T-cell (primary cell): ENCODE data around the gene BICC1. TPM values are rescaled to one million over a fixed set of nuclear protein-coding genes. Genes with fewer than 3 reads are reported as not detected.

Experiments
- ATAC-seq, 4 experiments: fragments of 200-7000 bp in 3 of 4; fragments of 150-1000 bp in 1 of 4; cut with Tn5 transposase; replicated peaks in 1 of 4; 1 replicate in 3 of 4; 2 replicates in 1 of 4; pipeline ENCODE4 v1.10.0; 2021; ENCODE audit warnings: moderate library complexity in 3 of 4, mild to moderate bottlenecking in 2 of 4, moderate number of reproducible peaks in 1 of 4
- CTCF ChIA-PET, 2 donors: fragments of 300-600 bp; sonication (Branson Sonifier 250); formaldehyde crosslinking; loops; one replicate each; lab custom pipeline; 2022; ENCODE audit warnings: antibody characterized with exemption in 2 of 2; lab: Charles Lee
- POLR2A ChIA-PET, 2 donors: fragments of 300-600 bp; sonication (Branson Sonifier 250); formaldehyde crosslinking; loops; one replicate each; lab custom pipeline; 2022; ENCODE audit warnings: antibody characterized with exemption in 2 of 2; lab: Charles Lee
- DNase-seq, 35 experiments: peaks; one replicate each; pipeline versions ENCODE4 v3.0.0 to v3.0.0-alpha.2; 2013 to 2023
- H3K27ac ChIP-seq: one replicate; pipeline ENCODE4 v1.5.1; 2013; ENCODE audit warnings: low read length
- H3K27me3 ChIP-seq, 2 experiments: replicated peaks in 1 of 2; 1 replicate in 1 of 2; 2 replicates in 1 of 2; pipeline versions ENCODE4 v1.6.1 to v1.7.0; 2013; ENCODE audit warnings: low read length in 1 of 2, mixed read lengths in 1 of 2; ENCODE audit not compliant: control insufficient read depth in 2 of 2, insufficient read depth in 2 of 2; ENCODE audit errors: extremely low read depth in 1 of 2
- H3K36me3 ChIP-seq, 2 donors: 1 replicate in 1 of 2; 2 replicates in 1 of 2; pipeline versions ENCODE4 v1.6.1 to v1.7.0; 2013; ENCODE audit warnings: low read length in 1 of 2; ENCODE audit not compliant: control insufficient read depth in 2 of 2, insufficient read depth in 1 of 2; ENCODE audit errors: extremely low read depth in 1 of 2
- H3K4me1 ChIP-seq, 2 experiments: 1 replicate in 1 of 2; 2 replicates in 1 of 2; pipeline versions ENCODE4 v1.6.1 to v1.7.0; 2013; ENCODE audit warnings: low read length in 2 of 2, mixed read lengths in 1 of 2; ENCODE audit not compliant: insufficient read depth in 2 of 2, control insufficient read depth in 1 of 2; ENCODE audit errors: extremely low read depth in 1 of 2
- H3K4me3 ChIP-seq, 2 donors: 1 replicate in 1 of 2; 2 replicates in 1 of 2; pipeline versions ENCODE4 v1.5.1 to v1.7.0; 2013; ENCODE audit warnings: mild to moderate bottlenecking in 2 of 2, low read length in 1 of 2, moderate library complexity in 1 of 2; ENCODE audit not compliant: control insufficient read depth in 1 of 2; ENCODE audit errors: extremely low read depth in 1 of 2
- H3K9me3 ChIP-seq: 2 replicates; pipeline ENCODE4 v1.7.0; 2013
- H3K27ac Mint-ChIP-seq, 2 donors: one replicate each; pipeline ENCODE4 v1.8.0; 2020 to 2021; ENCODE audit warnings: mild to moderate bottlenecking in 2 of 2, mixed read lengths in 2 of 2
- H3K27me3 Mint-ChIP-seq, 2 donors: one replicate each; pipeline ENCODE4 v1.8.0; 2021 to 2022; ENCODE audit warnings: mixed read lengths in 2 of 2
- H3K36me3 Mint-ChIP-seq: one replicate; pipeline ENCODE4 v1.8.0; 2021; ENCODE audit warnings: mixed read lengths
- H3K4me1 Mint-ChIP-seq, 3 donors: one replicate each; pipeline ENCODE4 v1.8.0; 2020 to 2022; ENCODE audit warnings: mixed read lengths in 3 of 3, mild to moderate bottlenecking in 1 of 3
- H3K4me3 Mint-ChIP-seq, 3 donors: one replicate each; pipeline ENCODE4 v1.8.0; 2020 to 2022; ENCODE audit warnings: mild to moderate bottlenecking in 3 of 3, mixed read lengths in 3 of 3, moderate library complexity in 3 of 3
- H3K9me3 Mint-ChIP-seq, 3 donors: one replicate each; pipeline ENCODE4 v1.8.0; 2020 to 2022; ENCODE audit warnings: mixed read lengths in 3 of 3
- WGBS: methylation state at CpG from one replicate; pipeline ENCODE4 v1.1.5; 2013; ENCODE audit warnings: missing lambda C conversion rate; ENCODE audit not compliant: insufficient coverage; 5-methylcytosine and 5-hydroxymethylcytosine counted together
- total RNA-seq, 35 experiments: library from RNA in 6 of 35; stranded (reverse) in 6 of 35; fragments of 120-200 nt in 1 of 35; gene quantifications; one replicate each; pipeline versions ENCODE4 v1.2.1 to v1.2.4 and lab custom pipeline; 2013 to 2026

Gene BICC1
- total RNA-seq, 5 donors from 2014 or later (not counting 1 experiment from before 2014, with no cell fraction given), result 0.06 to 0.09 (median 0.07) TPM; not detected in 2

DNA sequence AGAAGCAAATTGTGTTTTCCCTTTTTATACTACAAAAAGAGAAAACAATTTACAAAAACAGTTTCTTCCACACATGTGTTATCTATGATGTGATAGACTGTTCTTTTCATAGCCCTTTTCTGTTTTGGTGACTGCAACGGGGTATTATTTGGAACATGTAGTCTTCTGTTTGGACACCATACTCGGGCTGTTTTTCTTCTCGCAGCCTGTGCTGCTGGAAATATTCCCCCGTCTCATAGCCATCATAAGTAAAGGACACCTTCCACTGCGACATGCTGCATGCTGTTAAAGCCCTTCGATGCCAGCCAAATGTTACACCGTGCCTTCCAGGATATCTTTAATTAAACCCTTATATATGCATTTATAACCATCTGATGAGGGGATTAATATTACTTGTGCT is 222.4 kb downstream of the BICC1 start:
- Mint-ChIP-seq H3K4me1 (no peaks in the 10 kb centered on the region), H3K36me3 (no peaks in the 10 kb centered on the region), H3K27ac (no peak overlapping the region), H3K27me3 (no peaks in the 10 kb centered on the region), H3K9me3 (peaks cover 4 to 12% (median 6%) of the 10 kb centered on the region in 3 donors), H3K4me3 (no peak overlapping the region)
- H3K27ac ChIP-seq, result no peak overlapping the region
- DNase-seq (no peak), ATAC-seq (no peak)
- 95% methylated on average over 3 of the region's 7 CpGs for WGBS
- ChIA-PET POLR2A (no interaction called here), CTCF (no interaction called here)
- no peak overlapping the region for H3K4me3 ChIP-seq
- H3K36me3 ChIP-seq, result no peaks in the 10 kb centered on the region
- no peaks in the 10 kb centered on the region for H3K27me3 ChIP-seq
- H3K4me1 ChIP-seq, result no peaks in the 10 kb centered on the region
- H3K9me3 ChIP-seq, result no peaks in the 10 kb centered on the region

DNA sequence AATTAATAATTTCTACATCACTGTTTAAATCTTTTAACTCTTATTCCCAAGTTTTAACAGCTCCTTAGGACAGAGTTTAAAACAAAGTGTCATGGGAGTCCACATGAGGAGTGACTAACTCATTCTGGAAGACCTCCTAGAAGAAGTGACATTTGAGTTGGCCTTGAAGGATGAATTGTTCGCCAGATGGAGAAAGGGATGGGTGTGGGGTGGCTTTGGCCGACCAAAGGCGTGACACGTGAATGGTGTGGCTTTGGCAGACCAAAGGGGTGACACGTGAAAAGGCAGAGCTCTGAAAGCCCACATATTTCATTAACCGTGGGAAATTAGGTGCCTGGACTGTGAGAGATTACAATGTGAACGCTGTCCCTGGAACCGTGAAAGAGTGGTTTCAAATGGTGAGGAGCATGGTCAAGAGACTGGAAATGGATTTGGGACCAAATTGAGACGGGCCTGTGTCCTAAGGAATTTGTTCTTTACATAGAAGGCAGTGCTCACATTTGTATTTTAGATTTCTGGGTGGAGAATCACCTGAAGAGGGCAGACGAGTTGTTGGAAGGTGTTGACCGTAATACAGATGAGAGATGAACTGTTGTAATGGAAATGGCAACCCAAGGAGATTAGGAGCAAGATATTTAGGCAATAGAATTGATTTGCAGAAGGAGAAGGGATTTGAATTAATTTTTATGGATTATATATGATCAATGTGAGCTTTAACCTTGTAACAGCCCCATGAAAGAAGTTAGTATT is 228.1 kb downstream of the BICC1 start:
- H3K27me3 ChIP-seq, result peaks cover 0 to 2% of the 10 kb centered on the region in 2 experiments

DNA sequence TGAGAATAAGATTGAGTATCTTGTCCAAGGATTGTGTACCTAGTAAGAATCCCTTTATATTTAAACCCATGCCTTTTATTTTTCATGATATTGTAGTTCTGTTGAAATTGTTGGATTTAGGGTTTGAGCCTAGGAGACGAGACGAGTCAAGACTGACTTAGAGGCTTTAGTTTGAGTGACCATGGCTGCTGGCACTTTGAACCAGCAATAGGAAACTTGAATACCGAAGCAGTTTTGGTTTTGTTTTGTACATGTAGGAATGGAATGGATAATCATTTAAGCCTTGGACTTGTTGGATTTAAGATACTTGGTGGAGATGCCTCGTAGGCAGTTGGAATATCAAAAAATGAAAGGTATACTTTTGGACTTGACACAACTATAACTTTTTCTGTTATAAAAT is 229.0 kb downstream of the BICC1 start:
- Histone ChIP-seq H3K27me3 (peaks cover 0 to 2% of the 10 kb centered on the region in 2 experiments), H3K4me3 (no peak overlapping the region), H3K9me3 (no peaks in the 10 kb centered on the region), H3K36me3 (no peaks in the 10 kb centered on the region), H3K27ac (no peak overlapping the region), H3K4me1 (no peaks in the 10 kb centered on the region)
- ATAC-seq (no peak), DNase-seq (no peak)
- ChIA-PET CTCF (no interaction called here), POLR2A (no interaction called here)
- 72% methylated on average over 3 of the region's 4 CpGs for whole genome bisulfite sequencing
- Mint-ChIP-seq H3K27ac (no peak overlapping the region), H3K4me1 (no peaks in the 10 kb centered on the region), H3K27me3 (peaks cover 0 to 6% of the 10 kb centered on the region in 2 donors), H3K4me3 (no peak overlapping the region), H3K36me3 (no peaks in the 10 kb centered on the region), H3K9me3 (peaks cover 0 to 6% (median under 1%) of the 10 kb centered on the region in 3 donors)

More for the DNA sequence above, 228.1 kb downstream of the BICC1 start:
- DNase-seq, result no peak
- ChIA-PET CTCF (no interaction called here), POLR2A (no interaction called here)
- H3K4me3 ChIP-seq, result no peak overlapping the region
- H3K27ac ChIP-seq, result no peak overlapping the region
- Mint-ChIP-seq H3K4me1 (no peaks in the 10 kb centered on the region), H3K4me3 (no peak overlapping the region), H3K9me3 (peaks cover 0 to 6% (median 4%) of the 10 kb centered on the region in 3 donors), H3K27me3 (peaks cover 0 to 6% of the 10 kb centered on the region in 2 donors), H3K36me3 (no peaks in the 10 kb centered on the region), H3K27ac (no peak overlapping the region)
- no peak for ATAC-seq
- 81% methylated on average over 6 of the region's 11 CpGs for WGBS
- H3K9me3 ChIP-seq, result no peaks in the 10 kb centered on the region
- no peaks in the 10 kb centered on the region for H3K4me1 ChIP-seq
- no peaks in the 10 kb centered on the region for H3K36me3 ChIP-seq

DNA sequence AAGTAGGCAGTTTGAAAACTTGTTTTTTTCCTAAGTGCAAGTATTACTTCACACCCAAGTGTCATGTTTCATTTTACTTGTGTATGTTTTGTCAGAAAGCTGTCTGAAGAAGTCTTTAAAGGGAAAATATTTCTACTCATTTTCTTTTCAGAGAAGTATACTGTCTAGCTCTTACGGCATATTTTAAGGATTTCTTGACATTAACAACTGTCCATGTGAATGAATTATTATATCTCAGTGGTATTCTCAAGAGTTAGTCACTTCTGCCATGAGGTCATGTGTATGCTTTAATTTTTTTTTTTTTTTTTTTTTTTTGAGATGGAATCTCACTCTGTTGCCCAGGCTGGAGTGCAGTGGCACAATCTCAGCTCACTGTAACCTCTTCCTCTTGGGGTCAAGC is 229.5 kb downstream of the BICC1 start:
- POLR2A ChIA-PET, result no interaction called here
- Mint-ChIP-seq H3K36me3 (no peaks in the 10 kb centered on the region), H3K4me1 (no peaks in the 10 kb centered on the region), H3K27me3 (peaks cover 0 to 6% of the 10 kb centered on the region in 2 donors), H3K4me3 (no peak overlapping the region), H3K27ac (no peak overlapping the region), H3K9me3 (peaks cover 0 to 6% (median 0%) of the 10 kb centered on the region in 3 donors)
- H3K36me3 ChIP-seq, result no peaks in the 10 kb centered on the region
- CTCF ChIA-PET, result no interaction called here
- no peak overlapping the region for H3K4me3 ChIP-seq
- ATAC-seq (no peak), DNase-seq (no peak)
- no peak overlapping the region for H3K27ac ChIP-seq
- H3K27me3 ChIP-seq, result peaks cover 0 to 2% of the 10 kb centered on the region in 2 experiments
- no peaks in the 10 kb centered on the region for H3K9me3 ChIP-seq
- no peaks in the 10 kb centered on the region for H3K4me1 ChIP-seq
- WGBS, result no CpG with 5 or more reads among the region's 1 CpG

DNA sequence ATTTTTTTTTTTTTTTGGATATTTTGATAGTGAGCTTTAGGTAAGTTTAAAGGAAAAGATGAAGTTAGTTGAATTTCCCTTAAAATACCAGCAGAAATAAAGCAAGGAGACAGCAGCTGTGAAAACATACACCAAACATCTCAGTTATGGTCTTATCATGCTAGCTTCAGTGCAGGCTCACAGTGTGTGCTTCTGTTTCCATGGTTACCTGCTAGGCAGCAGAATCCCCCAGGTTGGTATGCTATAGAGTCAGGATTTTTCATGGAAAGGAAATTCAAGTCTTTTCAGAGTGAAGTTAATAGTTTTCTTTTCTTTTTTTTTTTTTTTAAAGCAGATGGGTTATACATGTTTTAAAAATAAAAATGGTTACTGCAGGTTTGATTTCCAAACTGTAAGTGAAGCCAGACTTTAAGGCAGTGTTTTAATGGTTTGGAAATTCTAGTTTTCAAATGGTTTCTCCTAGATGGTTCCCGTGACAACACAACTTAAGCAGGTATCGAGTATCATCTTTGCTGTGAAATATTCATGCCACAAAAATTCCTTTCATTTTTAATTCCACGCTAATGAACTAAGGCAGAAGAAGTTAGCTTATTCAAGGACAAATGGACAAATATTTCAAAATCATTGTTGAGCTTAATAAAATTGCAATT is 230.9 kb downstream of the BICC1 start:
- ATAC-seq, result no peak
- CTCF ChIA-PET, result interaction anchor here (0.6 kb wide), 3 partner anchors 270 to 678 kb away, joined by 3 to 5 read pairs (median 3); no protein-coding TSS in a partner anchor
- H3K27ac ChIP-seq, result no peak overlapping the region
- no CpG with 5 or more reads among the region's 3 CpGs for WGBS
- no peaks in the 10 kb centered on the region for H3K4me1 ChIP-seq
- H3K9me3 ChIP-seq, result no peaks in the 10 kb centered on the region
- no peaks in the 10 kb centered on the region for H3K36me3 ChIP-seq
- Mint-ChIP-seq H3K4me1 (no peaks in the 10 kb centered on the region), H3K27me3 (peaks cover 0 to 6% of the 10 kb centered on the region in 2 donors), H3K4me3 (no peak overlapping the region), H3K9me3 (peaks cover 0 to 6% (median 0%) of the 10 kb centered on the region in 3 donors), H3K27ac (no peak overlapping the region), H3K36me3 (no peaks in the 10 kb centered on the region)
- no peak overlapping the region for H3K4me3 ChIP-seq
- POLR2A ChIA-PET, result no interaction called here
- H3K27me3 ChIP-seq, result peaks cover 0 to 2% of the 10 kb centered on the region in 2 experiments
- DNase-seq, result no peak

DNA sequence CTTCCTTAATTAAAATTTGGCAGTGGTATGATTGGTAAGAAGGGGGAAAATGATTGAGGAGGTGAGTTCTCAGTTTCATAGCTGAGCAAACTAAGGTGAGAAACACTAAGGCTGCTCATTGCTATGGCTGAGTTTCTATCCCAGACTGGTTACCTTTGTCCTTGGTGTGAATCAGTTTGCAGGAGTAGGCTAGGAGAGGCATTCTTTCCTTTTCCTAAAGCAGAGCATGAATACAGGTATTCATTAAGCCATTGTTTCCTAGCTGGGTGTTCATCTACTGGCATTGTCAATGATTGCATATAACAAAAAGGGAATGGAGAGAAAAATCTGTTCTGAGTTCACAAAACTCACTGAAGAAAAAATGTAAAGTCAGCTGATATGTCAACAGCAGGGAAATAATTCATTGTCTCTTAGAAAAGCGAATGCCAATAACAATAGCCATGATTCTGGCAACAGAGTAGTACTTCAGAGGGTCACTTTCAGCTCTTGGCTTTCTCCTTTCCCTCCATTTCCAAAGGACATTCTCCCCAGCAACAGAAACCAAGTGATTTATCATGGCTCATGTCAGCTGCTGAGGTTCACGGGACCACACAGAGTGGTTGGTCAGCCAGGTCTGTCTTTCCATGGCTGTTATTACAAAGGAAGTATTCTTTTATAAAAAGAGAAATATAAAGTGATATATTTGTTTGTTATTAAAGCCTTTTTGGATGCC is 234.0 kb downstream of the BICC1 start:
- CTCF ChIA-PET, result no interaction called here
- POLR2A ChIA-PET, result no interaction called here
- H3K27ac ChIP-seq, result no peak overlapping the region
- no peak for DNase-seq
- no peaks in the 10 kb centered on the region for H3K36me3 ChIP-seq
- no peaks in the 10 kb centered on the region for H3K4me1 Mint-ChIP-seq
- H3K36me3 Mint-ChIP-seq, result no peaks in the 10 kb centered on the region
- H3K4me3 ChIP-seq, result no peak overlapping the region
- no peak overlapping the region for H3K4me3 Mint-ChIP-seq
- no peak for ATAC-seq
- no peaks in the 10 kb centered on the region for H3K27me3 Mint-ChIP-seq
- no peaks in the 10 kb centered on the region for H3K4me1 ChIP-seq
- H3K9me3 Mint-ChIP-seq, result no peaks in the 10 kb centered on the region
- no peak overlapping the region for H3K27ac Mint-ChIP-seq
- H3K9me3 ChIP-seq, result no peaks in the 10 kb centered on the region
- no peaks in the 10 kb centered on the region for H3K27me3 ChIP-seq
- WGBS, result no CpG with 5 or more reads among the region's 2 CpGs
